Islet of Langerhans (tissue), 1 donor: ENCODE results near the gene NPHP4.
"Not testable (repeated sequence)": the region's sequence is repeated elsewhere in the genome, so short reads cannot be mapped to it uniquely, and the experiment has no call there.

Experiments
- FAIRE-seq: peaks from one replicate; lab custom pipeline; 2011; peaks lifted over from hg19 to GRCh38; lab: Jason Lieb, UNC

NPHP4 gene

DNA sequence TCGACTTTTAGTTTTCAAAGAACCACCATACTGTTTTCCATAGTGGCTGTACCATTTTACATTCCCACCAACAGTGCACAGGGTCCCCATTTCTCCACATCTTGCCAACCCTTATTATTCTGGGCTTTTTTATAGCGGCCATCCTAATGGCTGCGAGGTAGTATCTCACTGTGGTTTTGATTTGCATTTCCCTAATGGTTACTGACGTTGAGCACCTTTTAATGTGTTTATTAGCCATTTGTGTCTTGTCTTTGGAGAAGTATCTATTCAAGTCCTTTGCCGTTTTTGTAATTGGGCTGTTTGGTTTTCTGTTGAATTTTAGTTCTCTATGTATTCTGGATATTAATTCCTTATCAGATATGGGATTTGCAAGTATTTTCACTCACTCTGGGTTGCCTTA, 31.1 kb upstream of the NPHP4 start:
- FAIRE-seq, result no peak

DNA sequence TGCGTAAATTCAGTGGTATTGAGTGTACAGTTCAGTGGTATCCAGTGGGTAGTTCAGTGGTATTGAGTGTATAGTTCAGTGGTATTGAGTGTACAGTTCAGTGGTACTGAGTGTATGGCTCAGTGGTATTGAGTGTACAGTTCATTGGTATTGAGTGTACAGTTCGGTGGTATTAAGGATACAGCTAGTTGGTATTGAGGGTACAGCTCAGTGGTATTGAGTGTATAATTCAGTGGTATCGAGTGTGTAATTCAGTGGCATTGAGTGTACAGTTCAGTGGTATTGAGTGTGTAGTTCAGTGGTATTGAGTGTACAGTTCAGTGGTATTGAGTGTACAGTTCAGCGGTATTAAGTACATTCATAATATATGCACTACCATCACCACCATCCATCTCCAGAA, 30.0 kb upstream of the NPHP4 start:
- no peak for FAIRE-seq

DNA sequence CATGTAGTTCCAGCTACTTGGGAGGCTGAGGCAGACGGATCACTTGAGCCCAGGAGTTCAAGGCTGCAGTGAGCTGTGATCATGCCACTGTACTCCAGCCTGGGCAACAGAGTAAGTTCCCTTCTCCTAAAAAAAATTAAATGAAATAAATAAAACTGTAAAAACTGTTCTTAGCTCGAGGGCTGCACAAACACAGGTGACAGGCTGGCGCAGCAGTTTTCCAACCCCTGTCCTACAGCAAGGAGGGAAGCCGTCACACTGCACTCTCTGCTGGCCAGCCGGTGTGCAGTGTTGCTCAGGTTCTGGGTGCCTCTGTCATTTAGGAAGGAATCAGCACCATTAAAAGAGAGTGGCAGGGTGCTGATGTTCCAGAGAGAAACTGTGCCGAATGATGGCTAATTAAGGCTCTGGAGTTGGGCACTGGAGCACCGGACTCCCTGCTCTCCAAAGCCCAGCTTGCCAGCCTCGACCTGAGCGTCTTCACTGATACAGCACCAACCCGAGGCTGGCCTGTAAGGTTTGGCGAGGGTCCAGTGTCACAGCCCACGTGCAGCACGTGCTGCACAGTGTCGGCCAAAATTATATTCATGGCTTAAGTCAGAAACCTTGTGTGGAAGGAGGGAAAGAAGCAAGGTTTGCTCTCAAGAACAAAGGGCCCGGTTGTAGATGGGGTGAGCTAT, 27.1 kb upstream of the NPHP4 start:
- FAIRE-seq, result no peak

DNA sequence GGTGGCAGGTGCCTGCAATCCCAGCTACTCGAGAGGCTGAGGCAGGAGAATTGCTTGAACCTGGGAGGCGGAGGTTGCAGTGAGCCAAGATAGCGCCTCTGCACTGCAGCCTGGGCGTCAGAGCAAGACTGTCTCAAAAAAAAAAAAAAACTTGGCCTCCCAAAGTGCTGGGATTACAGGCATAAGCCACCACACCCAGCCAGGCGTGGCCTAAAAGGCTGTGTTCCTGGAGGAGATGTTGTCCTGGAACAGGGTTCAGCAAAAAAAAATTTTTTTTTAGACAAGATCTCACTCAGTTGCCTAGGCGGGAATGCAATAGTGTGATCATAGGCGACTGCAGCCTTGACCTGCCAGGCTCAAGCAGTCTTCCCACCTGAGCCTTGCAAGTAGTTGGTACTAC, 25.4 kb upstream of the NPHP4 start:
- FAIRE-seq, result not testable (repeated sequence)

DNA sequence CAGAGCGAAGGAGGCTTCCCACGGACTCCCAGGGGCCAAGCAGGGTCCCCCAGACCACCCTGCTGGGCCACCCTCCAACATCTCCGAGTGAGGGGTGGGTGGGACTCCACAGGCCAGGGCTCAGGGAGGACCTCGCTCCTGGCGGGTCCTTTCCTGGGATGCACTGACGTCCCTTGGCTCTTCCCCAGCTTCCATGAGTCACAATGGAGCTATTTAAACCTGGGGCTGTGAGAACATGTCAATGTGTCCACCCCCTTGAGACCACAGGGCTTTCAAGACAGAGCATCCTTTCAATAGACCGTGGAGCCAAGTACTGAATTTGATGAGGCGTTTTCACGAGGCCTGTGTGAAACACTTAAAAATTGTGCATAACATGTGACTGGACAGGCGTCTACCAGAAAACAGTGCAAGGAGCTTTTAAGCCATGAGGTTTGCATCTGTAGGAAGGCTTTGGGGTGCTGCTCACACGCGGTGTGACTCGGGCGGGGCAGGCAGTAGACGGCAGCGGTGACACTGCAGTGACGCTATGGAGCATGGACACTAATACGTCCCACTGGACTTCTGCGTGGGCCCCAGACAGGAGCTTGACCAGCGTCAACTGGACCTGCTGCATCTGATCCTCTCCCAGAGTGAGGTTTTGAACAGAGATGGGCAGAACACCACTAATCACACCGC, 24.1 kb upstream of the NPHP4 start:
- no peak for FAIRE-seq

DNA sequence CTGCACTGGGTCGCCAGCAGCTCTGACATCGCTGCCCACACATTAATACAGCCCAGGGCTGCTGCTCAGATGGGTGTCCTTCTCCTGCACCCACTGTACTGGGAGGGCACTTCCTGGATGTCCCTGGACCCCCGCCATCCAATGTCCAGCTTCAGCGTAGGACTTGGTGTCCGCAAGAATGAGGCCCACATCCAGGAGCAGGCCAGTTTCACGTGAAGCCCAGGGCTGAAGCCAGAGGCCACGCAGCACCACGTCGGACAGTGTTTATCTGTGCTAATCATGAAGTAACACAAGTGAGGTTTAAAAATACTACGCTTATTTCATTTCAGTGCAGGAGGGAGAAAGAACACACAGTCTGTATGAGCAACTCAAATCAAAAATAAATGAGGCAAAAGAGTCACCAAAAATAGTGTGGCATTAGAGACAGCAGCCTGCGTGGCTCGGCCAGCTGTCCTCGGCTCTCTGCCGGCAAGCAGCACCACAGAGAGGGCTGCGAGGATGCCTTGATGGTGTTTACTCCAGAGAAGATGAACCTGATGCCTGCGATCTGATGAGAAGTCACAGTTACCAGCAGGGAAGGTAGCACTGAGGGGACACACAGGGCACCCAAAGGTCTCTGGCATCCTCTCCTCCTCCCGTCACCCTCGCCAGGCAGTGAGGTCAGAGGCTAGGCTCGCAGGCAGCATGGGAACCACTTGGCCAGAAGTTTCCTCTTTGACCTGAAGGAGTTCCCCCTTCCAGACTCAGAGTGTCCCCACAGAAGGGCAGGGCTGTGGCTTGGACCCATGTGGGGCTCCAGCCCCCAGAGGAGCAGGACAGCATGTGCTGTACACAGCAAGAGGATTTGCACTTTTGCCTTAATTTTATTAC, 22.1 kb upstream of the NPHP4 start:
- no peak for FAIRE-seq

GRCh38 chr1:6013491-6013890, 21.3 kb upstream of the NPHP4 start:
- no peak for FAIRE-seq

- no peak for FAIRE-seq
Measured at GRCh38 chr1:6012529-6013318, 20.5 kb upstream of the NPHP4 start.

DNA sequence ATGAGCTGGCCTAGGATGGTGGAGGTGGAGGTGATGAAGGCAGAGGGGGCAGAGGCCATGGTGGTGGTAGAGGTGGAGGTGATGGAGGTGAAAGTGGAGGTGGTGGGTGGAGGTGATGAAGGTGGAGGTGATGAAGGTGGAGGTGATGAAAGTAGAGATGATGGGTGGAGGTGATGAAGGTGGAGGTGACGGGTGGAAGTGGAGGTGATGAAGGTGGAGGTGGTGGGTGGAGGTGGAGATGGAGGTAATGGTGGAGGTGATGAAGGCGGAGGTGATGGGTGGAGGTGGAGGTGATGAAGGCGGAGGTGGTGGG, 19.7 kb upstream of the NPHP4 start:
- no peak for FAIRE-seq

DNA sequence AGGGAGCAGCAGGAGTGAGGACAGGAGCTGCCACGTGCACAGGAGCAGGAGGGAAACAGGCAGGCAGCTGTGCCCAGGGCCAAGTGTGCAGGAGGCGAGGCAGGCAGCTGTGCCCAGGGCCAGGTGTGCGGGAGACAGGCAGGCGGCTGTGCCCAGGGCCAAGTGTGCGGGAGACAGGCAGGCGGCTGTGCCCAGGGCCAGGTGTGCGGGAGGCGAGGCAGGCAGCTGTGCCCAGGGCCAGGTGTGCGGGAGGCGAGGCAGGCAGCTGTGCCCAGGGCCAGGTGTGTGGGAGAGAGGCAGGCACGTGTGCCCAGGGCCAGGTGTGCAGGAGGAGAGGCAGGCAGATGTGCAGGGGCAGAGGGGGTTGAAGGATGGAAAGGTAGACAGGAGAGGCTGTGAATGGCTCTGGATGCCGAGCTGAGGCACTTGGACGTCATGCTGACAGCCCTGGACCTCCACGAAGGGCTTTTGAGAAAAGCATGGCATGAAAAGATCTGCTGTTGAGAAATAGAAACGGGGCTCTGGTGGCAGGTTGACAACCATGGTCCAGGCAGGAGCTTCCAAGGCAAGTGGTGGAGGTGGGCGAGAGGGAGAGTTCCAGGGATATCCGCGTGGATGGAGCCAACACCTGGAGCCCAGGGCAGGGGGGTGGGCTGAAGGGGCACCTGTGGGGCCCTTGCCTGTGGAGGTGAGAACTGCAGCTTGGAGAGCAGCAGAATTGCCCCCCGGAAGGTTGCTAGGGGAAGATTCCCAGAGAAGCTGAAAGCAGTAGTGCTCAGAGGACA, 19.1 kb upstream of the NPHP4 start:
- no peak for FAIRE-seq

DNA sequence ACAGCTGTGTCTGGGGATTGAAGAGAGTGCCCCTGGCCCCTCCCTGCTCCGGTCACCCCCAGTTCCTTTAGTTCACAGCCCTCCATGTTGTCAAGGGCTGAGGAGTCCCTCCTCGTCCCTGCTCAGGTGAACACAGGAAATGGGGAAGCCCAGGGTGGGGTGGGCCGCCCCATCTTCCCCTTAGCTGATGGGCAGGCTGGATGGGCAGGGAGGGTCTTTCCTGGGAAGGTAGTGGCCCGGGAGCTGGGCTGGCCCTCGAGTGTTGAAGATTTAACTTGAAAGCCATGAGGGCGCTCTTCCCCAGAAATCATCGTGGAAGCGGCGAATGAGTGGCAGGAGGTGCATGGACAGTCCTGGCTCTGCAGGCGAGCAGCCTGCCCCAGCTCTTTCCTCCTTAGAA, 18.3 kb upstream of the NPHP4 start:
- no peak for FAIRE-seq

- FAIRE-seq, result no peak
Measured at GRCh38 chr1:6009120-6010040, 17.2 kb upstream of the NPHP4 start.

DNA sequence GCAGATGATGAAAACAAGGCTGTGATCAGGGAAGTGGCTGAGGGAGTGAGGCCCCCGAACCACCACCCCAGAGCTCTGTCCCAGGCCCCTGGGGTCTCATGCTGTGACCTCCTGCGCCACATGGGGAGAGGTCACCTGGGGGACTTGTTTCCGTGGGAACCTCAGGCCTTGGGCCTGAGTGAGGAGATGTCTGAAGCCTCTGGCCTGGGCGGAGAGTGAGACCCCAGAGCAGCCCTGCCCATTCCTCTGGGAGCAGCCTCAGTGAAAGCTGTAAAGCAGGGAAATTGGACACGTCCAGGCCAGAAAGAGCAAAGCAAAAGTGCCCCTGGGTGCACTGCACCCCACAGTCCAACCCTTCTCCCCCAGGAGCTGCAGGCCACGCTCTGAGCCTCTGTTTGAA, 16.5 kb upstream of the NPHP4 start:
- no peak for FAIRE-seq

DNA sequence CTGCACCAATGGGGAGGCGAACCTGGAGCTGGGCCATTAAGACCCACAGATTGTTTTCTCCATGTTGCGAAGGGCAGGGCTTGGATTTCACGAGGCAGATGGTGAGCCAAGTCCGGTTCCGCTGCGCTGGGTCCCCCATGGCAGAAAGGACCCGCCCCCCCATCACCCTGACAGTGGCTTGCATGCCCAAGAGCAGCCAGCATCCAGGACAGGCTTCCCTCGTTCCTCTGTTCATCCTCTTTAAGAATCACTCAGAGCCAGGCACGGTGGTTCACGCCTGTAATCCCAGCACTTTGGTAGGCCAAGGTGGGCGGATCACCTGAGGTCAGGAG, 15.8 kb upstream of the NPHP4 start:
- no peak for FAIRE-seq

DNA sequence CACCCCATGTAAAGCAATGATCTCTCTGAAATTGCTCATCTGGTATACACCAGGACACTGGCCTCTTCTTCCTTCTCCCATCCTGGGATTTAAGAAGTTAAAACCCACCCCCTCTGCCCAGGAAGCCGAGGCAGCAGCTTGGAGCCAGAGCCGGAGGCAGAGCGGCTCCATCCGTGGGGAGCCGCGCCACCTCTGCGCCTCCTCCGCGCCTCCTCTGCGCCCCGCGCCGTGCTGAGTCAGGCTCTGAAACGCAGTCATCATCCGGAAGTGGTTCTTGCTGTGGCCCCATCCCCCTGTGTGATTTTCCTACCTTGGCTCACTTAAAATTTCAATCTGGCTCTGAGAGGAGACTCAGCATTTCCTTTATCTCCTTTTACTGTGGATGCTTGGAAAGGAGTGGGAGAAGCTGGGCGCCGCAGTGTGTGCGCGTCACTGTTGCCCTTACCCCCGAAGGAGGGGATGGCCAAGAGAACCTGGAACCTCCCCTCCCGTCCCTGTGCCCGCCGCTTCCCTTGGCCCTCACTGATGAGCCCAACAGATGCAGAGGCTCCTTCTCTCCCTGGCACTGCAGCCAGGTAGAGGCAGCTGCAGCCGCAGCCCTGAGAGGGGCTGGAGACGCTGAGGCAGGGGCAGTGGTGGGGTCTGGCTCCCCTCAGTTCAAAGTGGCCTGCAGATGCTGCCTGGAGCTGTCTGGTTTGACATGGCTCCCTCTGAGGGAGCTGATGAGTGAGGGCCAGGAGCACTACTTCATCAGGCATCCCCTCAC, 15.3 kb upstream of the NPHP4 start:
- no peak for FAIRE-seq

DNA sequence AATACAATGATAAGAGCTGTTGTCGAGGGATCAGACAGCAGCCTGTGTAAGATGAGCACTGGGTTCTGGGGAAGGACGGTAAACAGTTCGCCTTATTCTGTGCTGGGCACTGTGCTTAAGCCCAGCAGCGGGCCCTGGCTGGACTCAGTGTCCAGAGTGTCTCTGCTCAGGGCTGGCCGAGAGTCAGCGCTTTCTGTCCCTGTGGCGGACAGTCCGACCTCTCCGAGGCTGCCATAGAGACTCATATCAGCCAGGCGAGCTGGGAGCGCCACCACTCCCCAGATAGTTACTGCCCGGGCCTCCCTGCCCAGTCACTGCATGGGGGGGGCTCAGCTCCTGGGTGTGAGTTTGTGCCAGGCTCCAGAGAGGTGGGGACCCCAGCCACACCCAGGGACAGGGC, 14.7 kb upstream of the NPHP4 start:
- FAIRE-seq, result no peak

DNA sequence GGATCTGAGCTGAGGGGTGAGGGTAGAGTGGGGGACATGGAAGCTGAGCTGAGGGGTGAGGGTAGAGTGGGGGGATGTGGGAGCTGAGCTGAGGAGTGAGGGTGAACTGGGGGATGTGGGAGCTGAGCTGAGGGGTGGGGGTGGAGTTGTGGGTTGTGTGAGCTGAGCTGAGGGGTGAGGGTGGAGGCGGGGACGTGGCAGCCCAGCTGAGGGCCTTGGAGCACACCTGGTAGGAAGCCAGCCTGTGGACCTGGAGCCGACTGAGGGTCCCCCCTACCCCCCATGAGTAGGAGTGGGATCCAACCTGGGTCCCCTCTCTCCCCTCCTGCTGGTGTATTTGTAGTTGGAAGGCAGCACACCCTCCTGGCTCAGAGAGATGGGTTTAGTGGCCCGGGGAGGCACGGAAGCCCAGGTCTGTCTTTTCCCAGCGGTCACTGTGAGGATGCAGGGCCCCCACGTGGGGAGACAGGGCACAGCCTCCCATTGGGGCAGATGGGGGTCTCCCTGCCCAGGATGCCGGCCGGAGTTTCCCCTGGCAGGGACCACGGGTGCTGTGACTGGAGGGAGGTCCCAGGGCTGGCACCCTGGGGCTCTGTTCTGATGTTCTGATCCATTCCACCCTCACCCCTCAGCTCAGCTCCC, 13.2 kb upstream of the NPHP4 start:
- no peak for FAIRE-seq

GRCh38 chr1:6004412-6005123, 12.3 kb upstream of the NPHP4 start:
- no peak for FAIRE-seq
